ENCODE data around the gene ABCF3. TPM values are rescaled to one million over a fixed set of nuclear protein-coding genes. Genes with fewer than 3 reads are reported as not detected.

Gene ABCF3
- total RNA-seq, 1 donor from 2014 or later: 60.5 TPM

- Mint-ChIP-seq H3K36me3 (ENCODE audit: unreplicated experiment) (no peaks in the 10 kb centered on the region), H3K27ac (ENCODE audit: unreplicated experiment) (no peak overlapping the region), H3K27me3 (ENCODE audit: unreplicated experiment) (peaks cover 41% of the 10 kb centered on the region), H3K4me1 (ENCODE audit: unreplicated experiment) (peaks cover 5% of the 10 kb centered on the region), H3K4me3 (ENCODE audit: unreplicated experiment) (peak overlapping the region; percentile 42), H3K9me3 (ENCODE audit: unreplicated experiment) (no peaks in the 10 kb centered on the region)
- TF ChIP-seq, protein P1, sequence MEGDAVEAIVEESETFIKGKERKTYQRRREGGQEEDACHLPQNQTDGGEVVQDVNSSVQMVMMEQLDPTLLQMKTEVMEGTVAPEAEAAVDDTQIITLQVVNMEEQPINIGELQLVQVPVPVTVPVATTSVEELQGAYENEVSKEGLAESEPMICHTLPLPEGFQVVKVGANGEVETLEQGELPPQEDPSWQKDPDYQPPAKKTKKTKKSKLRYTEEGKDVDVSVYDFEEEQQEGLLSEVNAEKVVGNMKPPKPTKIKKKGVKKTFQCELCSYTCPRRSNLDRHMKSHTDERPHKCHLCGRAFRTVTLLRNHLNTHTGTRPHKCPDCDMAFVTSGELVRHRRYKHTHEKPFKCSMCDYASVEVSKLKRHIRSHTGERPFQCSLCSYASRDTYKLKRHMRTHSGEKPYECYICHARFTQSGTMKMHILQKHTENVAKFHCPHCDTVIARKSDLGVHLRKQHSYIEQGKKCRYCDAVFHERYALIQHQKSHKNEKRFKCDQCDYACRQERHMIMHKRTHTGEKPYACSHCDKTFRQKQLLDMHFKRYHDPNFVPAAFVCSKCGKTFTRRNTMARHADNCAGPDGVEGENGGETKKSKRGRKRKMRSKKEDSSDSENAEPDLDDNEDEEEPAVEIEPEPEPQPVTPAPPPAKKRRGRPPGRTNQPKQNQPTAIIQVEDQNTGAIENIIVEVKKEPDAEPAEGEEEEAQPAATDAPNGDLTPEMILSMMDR (IDR thresholded peaks at IDR 0.05): no peak
- DNase-seq (ENCODE audit: extremely low spot score, unreplicated experiment): no peak
Observed at GRCh38 chr3:184230603-184231528, 44.9 kb downstream of the ABCF3 start.

DNA sequence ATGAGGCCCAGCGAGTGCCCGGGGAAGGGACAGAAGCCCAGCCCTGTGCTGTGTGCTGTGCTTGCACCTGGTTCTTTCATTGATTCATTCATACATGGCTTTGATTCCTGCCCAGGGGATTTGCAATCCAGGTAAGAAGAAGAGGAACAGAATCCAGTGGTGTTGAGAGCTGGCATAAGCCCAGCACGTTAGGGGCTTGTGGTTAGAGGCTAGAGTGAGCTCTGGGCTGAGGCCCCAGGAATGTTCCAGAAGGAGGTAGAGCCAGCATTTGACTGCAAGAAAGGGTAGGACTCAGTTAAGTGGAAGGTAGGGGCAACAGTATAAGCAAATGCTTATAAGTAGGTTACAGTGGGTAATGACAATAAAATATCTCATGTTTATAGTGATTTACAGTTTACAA, 45.7 kb downstream of the ABCF3 start:
- Mint-ChIP-seq H3K27me3 (ENCODE audit: unreplicated experiment) (peaks cover 38% of the 10 kb centered on the region), H3K27ac (ENCODE audit: unreplicated experiment) (no peak overlapping the region), H3K4me3 (ENCODE audit: unreplicated experiment) (peak overlapping the region; percentile 42), H3K4me1 (ENCODE audit: unreplicated experiment) (peaks cover 5% of the 10 kb centered on the region), H3K9me3 (ENCODE audit: unreplicated experiment) (no peaks in the 10 kb centered on the region), H3K36me3 (ENCODE audit: unreplicated experiment) (no peaks in the 10 kb centered on the region)
- no peak for DNase-seq (ENCODE audit: extremely low spot score, unreplicated experiment)
- TF ChIP-seq, protein P1 (IDR thresholded peaks at IDR 0.05): no peak

- no peak overlapping the region for H3K4me3 Mint-ChIP-seq (ENCODE audit: unreplicated experiment)
Observed at GRCh38 chr3:184233127-184233843, 47.3 kb downstream of the ABCF3 start.

GRCh38 chr3:184234224-184234623, 48.2 kb downstream of the ABCF3 start:
- DNase-seq (ENCODE audit: extremely low spot score, unreplicated experiment): no peak
- Mint-ChIP-seq H3K4me1 (ENCODE audit: unreplicated experiment) (peaks cover 5% of the 10 kb centered on the region), H3K4me3 (ENCODE audit: unreplicated experiment) (no peak overlapping the region), H3K9me3 (ENCODE audit: unreplicated experiment) (no peaks in the 10 kb centered on the region), H3K36me3 (ENCODE audit: unreplicated experiment) (no peaks in the 10 kb centered on the region), H3K27me3 (ENCODE audit: unreplicated experiment) (peaks cover 22% of the 10 kb centered on the region), H3K27ac (ENCODE audit: unreplicated experiment) (no peak overlapping the region)
- TF ChIP-seq, protein P1 (IDR thresholded peaks at IDR 0.05): no peak

More at GRCh38 chr3:184233127-184233843, 47.3 kb downstream of the ABCF3 start:
- no peak overlapping the region for H3K27ac Mint-ChIP-seq (ENCODE audit: unreplicated experiment)
- no peak for DNase-seq (ENCODE audit: extremely low spot score, unreplicated experiment)
- H3K27me3 Mint-ChIP-seq (ENCODE audit: unreplicated experiment): peaks cover 28% of the 10 kb centered on the region
- peaks cover 5% of the 10 kb centered on the region for H3K4me1 Mint-ChIP-seq (ENCODE audit: unreplicated experiment)
- TF ChIP-seq, protein P1 (IDR thresholded peaks at IDR 0.05): no peak
- H3K36me3 Mint-ChIP-seq (ENCODE audit: unreplicated experiment): no peaks in the 10 kb centered on the region
- H3K9me3 Mint-ChIP-seq (ENCODE audit: unreplicated experiment): no peaks in the 10 kb centered on the region

Data from osteocyte (in vitro differentiated cells).